Parathyroid adenoma (tissue), 2 donors: Measurements from ENCODE around the gene SIL1.

ENCODE experiments used
- H2AFZ ChIP-seq: fragments of 300-600 bp; sonication (generic); one replicate; pipeline ENCODE4 v1.7.0; 2017; ENCODE audit warnings: antibody characterized with exemption, mild to moderate bottlenecking
- H3K27ac ChIP-seq: fragments of 300-600 bp; sonication (generic); one replicate; pipeline ENCODE4 v1.7.0; 2017
- H3K27me3 ChIP-seq: fragments of 300-600 bp; sonication (generic); one replicate; pipeline ENCODE4 v1.7.0; 2017; ENCODE audit warnings: low read length; ENCODE audit not compliant: control insufficient read depth, insufficient read depth
- H3K36me3 ChIP-seq: fragments of 300-600 bp; sonication (generic); one replicate; pipeline ENCODE4 v1.7.0; 2017; ENCODE audit warnings: low read length; ENCODE audit not compliant: control insufficient read depth, insufficient read depth
- H3K4me1 ChIP-seq: fragments of 300-600 bp; sonication (generic); one replicate; pipeline ENCODE4 v1.7.0; 2017; ENCODE audit warnings: control low read depth
- H3K4me2 ChIP-seq: fragments of 300-600 bp; sonication (generic); one replicate; pipeline ENCODE4 v1.7.0; 2017; ENCODE audit warnings: low read length
- H3K4me3 ChIP-seq: fragments of 300-600 bp; sonication (generic); one replicate; pipeline ENCODE4 v1.7.0; 2017; ENCODE audit warnings: low read depth, low read length
- H3K79me2 ChIP-seq: fragments of 300-600 bp; sonication (generic); one replicate; pipeline ENCODE4 v1.7.0; 2017; ENCODE audit warnings: control low read depth
- H3K9ac ChIP-seq: fragments of 300-600 bp; sonication (generic); one replicate; pipeline ENCODE4 v1.7.0; 2017; ENCODE audit warnings: mild to moderate bottlenecking
- H3K9me3 ChIP-seq: fragments of 300-600 bp; sonication (generic); one replicate; pipeline ENCODE4 v1.7.0; 2017; ENCODE audit warnings: low read length; ENCODE audit not compliant: control insufficient read depth
- TF ChIP-seq, protein P1 (sequence below): fragments of 300-600 bp; sonication (generic); IDR thresholded peaks from one replicate; pipeline ENCODE4 v1.7.0; 2017; ENCODE audit warnings: antibody characterized with exemption, mild to moderate bottlenecking
- donor health status: primary hyperparathyroidism.

Gene SIL1

DNA sequence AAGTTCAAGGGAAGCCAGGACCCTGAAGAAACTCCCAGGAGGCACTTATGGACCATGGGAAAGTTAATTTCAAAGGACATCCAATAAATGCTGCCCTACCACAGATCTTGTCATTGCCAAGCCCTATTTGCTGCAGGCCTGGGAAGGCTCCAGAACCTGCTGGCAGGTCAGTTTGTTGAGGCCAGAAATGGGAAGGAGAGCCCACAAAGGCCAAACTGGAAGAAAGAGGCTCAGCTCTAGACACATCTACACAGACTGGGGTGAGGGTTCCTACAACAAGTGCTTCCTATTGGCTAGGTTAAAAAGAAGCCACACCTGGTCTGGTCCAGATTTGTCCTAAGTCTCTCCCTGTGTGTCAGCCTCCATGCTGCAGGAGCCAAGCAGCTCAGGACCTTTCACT, 94.4 kb downstream of the SIL1 start:
- no peak overlapping the region for H3K4me2 ChIP-seq
- H2AFZ ChIP-seq: no peak overlapping the region
- no peaks in the 10 kb centered on the region for H3K9me3 ChIP-seq
- H3K4me1 ChIP-seq: no peaks in the 10 kb centered on the region
- peaks cover 5% of the 10 kb centered on the region for H3K79me2 ChIP-seq
- H3K9ac ChIP-seq: no peak overlapping the region
- H3K27me3 ChIP-seq: no peaks in the 10 kb centered on the region
- H3K4me3 ChIP-seq: no peak overlapping the region
- TF ChIP-seq, protein P1, sequence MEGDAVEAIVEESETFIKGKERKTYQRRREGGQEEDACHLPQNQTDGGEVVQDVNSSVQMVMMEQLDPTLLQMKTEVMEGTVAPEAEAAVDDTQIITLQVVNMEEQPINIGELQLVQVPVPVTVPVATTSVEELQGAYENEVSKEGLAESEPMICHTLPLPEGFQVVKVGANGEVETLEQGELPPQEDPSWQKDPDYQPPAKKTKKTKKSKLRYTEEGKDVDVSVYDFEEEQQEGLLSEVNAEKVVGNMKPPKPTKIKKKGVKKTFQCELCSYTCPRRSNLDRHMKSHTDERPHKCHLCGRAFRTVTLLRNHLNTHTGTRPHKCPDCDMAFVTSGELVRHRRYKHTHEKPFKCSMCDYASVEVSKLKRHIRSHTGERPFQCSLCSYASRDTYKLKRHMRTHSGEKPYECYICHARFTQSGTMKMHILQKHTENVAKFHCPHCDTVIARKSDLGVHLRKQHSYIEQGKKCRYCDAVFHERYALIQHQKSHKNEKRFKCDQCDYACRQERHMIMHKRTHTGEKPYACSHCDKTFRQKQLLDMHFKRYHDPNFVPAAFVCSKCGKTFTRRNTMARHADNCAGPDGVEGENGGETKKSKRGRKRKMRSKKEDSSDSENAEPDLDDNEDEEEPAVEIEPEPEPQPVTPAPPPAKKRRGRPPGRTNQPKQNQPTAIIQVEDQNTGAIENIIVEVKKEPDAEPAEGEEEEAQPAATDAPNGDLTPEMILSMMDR: no peak
- no peak overlapping the region for H3K27ac ChIP-seq
- H3K36me3 ChIP-seq: no peaks in the 10 kb centered on the region

DNA sequence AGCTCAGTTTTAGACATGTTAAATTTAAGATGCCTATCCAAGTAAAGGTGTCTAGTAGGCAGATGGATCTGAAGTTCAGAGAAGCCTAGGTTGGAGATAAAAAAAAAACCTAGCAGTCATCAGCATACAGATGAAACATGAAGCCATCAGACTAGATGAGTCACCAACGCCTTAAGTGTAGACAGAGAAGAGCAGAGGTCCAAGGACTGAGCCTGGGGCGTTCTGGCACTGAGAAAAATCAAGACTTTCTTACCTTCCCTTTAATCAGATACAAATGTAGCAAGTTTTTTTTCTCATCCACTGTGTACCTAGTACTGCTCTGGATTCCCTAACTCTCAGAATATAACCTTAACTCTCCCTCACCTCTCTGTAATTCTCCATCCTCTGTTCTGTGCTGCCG, 97.3 kb downstream of the SIL1 start:
- H3K4me1 ChIP-seq: no peaks in the 10 kb centered on the region
- TF ChIP-seq, protein P1: no peak
- H3K27me3 ChIP-seq: no peaks in the 10 kb centered on the region

DNA sequence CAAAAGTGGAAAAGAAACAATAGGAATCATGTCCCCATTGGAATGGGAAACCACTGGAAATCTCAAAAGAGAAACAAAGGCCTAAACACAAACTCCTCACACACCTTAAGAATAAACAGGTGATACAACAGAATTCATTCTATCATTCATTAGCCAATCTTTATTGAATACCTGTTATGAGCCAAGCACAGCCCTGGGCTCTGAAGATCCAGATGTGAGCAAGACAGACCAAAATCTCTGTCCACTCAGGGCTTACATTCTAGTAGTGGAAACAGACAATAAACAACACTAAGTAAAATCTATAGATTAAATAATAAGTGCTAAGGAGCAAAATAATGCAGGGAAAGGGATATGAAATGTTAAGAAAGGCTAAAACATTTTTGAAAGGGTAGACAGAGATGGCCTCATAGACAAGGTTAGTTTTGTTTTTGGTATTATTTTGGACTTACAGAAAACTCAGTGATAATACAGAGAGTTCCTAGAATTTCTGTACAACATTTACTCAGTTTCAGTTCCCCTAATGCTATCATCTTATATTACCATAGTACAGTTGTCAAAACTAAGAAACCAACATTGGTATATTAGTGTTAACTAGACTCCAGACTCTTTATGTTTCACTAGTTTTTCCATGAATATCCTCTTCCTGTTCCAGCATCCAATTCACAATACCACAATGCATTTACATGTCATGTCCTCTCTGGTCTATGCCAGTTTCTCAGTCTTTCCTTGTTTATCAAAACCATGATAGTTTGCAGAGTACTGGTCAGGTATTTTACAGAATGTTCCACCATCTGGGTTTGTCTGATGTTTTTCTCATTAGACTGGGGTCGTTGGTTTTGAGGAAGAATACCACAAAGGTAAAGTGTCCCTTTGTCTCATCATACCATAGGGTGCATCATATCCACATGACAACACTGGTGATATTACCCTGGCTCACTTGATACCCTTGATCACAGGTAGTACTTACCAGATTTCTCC, 103.7 kb downstream of the SIL1 start:
- no peak overlapping the region for H3K4me3 ChIP-seq
- H3K9me3 ChIP-seq: no peaks in the 10 kb centered on the region
- peaks cover 10% of the 10 kb centered on the region for H3K79me2 ChIP-seq
- TF ChIP-seq, protein P1: no peak
- H3K27me3 ChIP-seq: no peaks in the 10 kb centered on the region
- no peak overlapping the region for H3K4me2 ChIP-seq
- no peaks in the 10 kb centered on the region for H3K36me3 ChIP-seq
- H3K27ac ChIP-seq: no peak overlapping the region
- no peak overlapping the region for H3K9ac ChIP-seq
- H3K4me1 ChIP-seq: no peaks in the 10 kb centered on the region
- no peak overlapping the region for H2AFZ ChIP-seq

More for the DNA sequence above, 97.3 kb downstream of the SIL1 start:
- Histone ChIP-seq H3K4me3 (no peak overlapping the region), H3K36me3 (no peaks in the 10 kb centered on the region), H3K27ac (no peak overlapping the region), H3K9me3 (no peaks in the 10 kb centered on the region), H3K79me2 (peaks cover 15% of the 10 kb centered on the region), H2AFZ (no peak overlapping the region), H3K4me2 (no peak overlapping the region), H3K9ac (no peak overlapping the region)

DNA sequence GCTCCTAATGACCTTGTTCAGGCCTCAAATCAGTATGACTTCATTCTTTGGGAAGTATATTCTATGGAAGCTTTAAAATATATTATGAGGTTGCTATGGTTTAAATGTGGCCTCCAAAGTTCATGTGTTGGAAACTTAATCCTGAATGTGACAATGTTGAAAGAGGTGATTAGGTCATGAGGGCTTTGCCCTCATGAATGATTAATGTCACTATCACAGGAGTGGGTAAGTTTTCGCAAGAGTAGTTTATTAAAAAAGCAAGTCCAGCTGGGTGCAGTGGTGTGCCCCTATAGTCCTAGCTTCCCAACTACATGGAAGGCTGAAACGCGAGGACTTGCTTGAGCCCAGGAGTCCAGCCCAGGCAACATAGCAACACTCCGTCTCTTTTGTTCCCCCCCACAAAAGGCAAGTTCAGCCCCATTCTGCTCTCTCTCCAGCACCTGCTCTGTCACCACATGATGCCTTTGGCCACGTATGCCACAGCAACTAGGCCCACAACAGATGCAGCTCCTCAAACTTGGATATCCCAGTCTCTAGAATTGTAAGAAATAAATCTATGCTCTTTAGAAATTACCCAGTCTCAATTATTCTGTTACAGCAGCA, 105.3 kb downstream of the SIL1 start:
- Histone ChIP-seq H3K4me2 (no peak overlapping the region), H2AFZ (no peak overlapping the region), H3K9ac (no peak overlapping the region), H3K79me2 (peaks cover 6% of the 10 kb centered on the region), H3K4me1 (no peaks in the 10 kb centered on the region), H3K27ac (no peak overlapping the region), H3K36me3 (no peaks in the 10 kb centered on the region), H3K9me3 (no peaks in the 10 kb centered on the region), H3K27me3 (no peaks in the 10 kb centered on the region), H3K4me3 (no peak overlapping the region)
- TF ChIP-seq, protein P1: no peak
